Progenitor cell of endocrine pancreas (in vitro differentiated cells): ENCODE results near the gene UST. TPM values are rescaled to one million over a fixed set of nuclear protein-coding genes. Genes with fewer than 3 reads are reported as not detected.

Experiments
- DNase-seq: peaks from one replicate; pipeline ENCODE4 v3.0.0; 2021; ENCODE audit warnings: low spot score; ENCODE audit not compliant: unreplicated experiment
- H3K27ac Mint-ChIP-seq: 2 replicates; pipeline ENCODE4 v1.8.0; 2021; ENCODE audit warnings: mild to moderate bottlenecking, moderate library complexity, mixed read lengths
- H3K27me3 Mint-ChIP-seq: 2 replicates; pipeline ENCODE4 v1.8.0; 2021; ENCODE audit warnings: mixed read lengths
- H3K36me3 Mint-ChIP-seq: 2 replicates; pipeline ENCODE4 v1.8.0; 2022; ENCODE audit warnings: mixed read lengths; ENCODE audit not compliant: insufficient read depth
- H3K4me1 Mint-ChIP-seq: 2 replicates; pipeline ENCODE4 v1.8.0; 2021; ENCODE audit warnings: low read depth, mixed read lengths
- H3K4me3 Mint-ChIP-seq: 2 replicates; pipeline ENCODE4 v1.8.0; 2021; ENCODE audit warnings: low read depth, mild to moderate bottlenecking, moderate library complexity, mixed read lengths
- H3K9me3 Mint-ChIP-seq: 2 replicates; pipeline ENCODE4 v1.8.0; 2021; ENCODE audit warnings: low read depth, mixed read lengths
- total RNA-seq: library from RNA; stranded (reverse); gene quantifications from 2 replicates; pipeline ENCODE4 v1.2.1, GENCODE V29; 2021
- TF ChIP-seq, protein P1 (sequence below): fragments of 200-600 bp; sonication (generic); IDR thresholded peaks from one replicate; pipeline ENCODE4 v1.5.0; 2021; ENCODE audit warnings: antibody characterized with exemption, mild to moderate bottlenecking; ENCODE audit not compliant: unreplicated experiment

UST gene
- total RNA-seq, 1 donor from 2014 or later = 2.9 TPM

DNA sequence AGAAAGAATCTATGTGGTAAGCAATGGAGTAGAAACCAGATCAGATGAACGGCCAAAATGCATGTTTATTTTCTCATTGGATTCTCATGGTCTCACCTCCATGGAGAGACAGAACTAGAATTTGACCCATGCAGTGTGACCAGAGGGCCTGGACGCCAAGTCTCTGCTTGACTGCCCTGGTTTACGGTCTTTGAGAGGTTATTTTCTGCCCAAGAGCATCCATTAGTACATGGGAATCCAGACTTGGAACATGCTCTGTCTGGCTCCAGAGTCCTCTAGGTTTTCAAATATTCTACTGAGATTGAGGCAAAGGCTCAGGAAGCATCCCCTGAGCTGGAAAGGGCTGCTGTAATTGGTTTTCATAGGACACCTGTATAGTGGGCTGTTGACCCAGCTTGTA is 45.5 kb upstream of the UST start:
- no peak for DNase-seq
- H3K9me3 Mint-ChIP-seq = peaks cover 17% of the 10 kb centered on the region
- no peak overlapping the region for H3K27ac Mint-ChIP-seq
- H3K36me3 Mint-ChIP-seq = peaks cover 6% of the 10 kb centered on the region
- no peak overlapping the region for H3K4me3 Mint-ChIP-seq
- peaks cover 2% of the 10 kb centered on the region for H3K4me1 Mint-ChIP-seq
- TF ChIP-seq, protein P1, sequence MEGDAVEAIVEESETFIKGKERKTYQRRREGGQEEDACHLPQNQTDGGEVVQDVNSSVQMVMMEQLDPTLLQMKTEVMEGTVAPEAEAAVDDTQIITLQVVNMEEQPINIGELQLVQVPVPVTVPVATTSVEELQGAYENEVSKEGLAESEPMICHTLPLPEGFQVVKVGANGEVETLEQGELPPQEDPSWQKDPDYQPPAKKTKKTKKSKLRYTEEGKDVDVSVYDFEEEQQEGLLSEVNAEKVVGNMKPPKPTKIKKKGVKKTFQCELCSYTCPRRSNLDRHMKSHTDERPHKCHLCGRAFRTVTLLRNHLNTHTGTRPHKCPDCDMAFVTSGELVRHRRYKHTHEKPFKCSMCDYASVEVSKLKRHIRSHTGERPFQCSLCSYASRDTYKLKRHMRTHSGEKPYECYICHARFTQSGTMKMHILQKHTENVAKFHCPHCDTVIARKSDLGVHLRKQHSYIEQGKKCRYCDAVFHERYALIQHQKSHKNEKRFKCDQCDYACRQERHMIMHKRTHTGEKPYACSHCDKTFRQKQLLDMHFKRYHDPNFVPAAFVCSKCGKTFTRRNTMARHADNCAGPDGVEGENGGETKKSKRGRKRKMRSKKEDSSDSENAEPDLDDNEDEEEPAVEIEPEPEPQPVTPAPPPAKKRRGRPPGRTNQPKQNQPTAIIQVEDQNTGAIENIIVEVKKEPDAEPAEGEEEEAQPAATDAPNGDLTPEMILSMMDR = no peak
- no peaks in the 10 kb centered on the region for H3K27me3 Mint-ChIP-seq

DNA sequence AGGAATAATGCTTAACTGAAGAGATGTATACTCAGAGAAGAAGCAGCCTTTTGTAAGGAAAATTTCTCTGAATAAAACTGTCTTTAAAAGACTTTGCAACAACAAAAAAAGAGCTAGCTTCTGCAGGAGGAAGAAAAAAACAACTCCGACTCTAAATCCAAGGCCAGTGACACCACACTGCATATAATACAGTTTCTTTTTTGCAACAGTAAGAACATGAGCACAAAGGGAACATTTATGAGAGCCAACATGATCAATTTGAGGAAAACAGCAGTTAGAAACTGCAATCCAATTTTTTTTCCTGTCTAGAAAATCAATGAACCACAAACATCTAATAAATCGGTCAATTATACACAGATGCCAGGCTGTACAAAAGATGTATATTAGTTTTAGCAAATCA is 42.9 kb upstream of the UST start:
- Mint-ChIP-seq H3K9me3 (peaks cover 13% of the 10 kb centered on the region), H3K27ac (no peak overlapping the region), H3K27me3 (no peaks in the 10 kb centered on the region), H3K4me1 (peaks cover 2% of the 10 kb centered on the region), H3K36me3 (peaks cover 3% of the 10 kb centered on the region), H3K4me3 (no peak overlapping the region)
- no peak for DNase-seq
- TF ChIP-seq, protein P1 = no peak

DNA sequence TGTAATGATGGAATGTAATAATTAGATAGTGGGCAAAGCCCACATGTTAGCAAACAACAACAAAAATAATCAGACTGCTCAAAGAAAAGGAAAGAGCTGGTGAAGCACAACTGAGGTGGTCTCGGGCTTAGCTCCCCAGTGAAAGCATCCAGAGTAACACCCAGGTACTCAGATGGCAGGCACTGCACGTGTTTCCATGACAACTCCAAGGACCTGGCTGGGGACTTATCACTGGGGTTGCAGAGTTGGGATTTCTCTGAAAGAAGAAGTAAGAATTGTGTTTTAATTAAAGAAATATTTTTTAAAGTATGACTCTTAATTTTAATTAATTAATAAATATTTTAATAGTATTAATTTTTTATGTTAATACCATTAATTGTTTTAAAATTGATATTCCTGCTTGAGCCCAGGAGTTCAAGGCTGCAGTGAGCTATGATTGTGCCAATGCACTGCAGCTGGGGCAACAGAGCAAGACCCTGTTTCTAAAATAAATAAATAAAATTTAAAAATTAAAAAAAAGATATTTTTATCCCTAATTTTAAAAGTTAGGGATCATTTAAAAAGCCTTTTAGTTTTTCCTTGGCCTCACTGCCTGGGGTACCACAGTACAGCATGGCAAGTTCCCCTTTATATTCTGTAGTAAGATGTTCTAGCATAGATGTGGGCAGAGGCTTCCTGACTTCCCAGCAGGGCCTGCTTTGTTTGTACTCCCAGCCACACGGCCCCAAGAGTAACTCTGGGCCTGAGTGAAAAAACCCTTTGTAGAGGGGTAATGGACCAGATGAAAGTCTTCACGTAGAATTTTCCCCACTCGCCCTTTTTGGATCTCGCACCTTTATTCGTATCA is 42.2 kb upstream of the UST start:
- no peak for DNase-seq
- TF ChIP-seq, protein P1 = no peak
- H3K36me3 Mint-ChIP-seq = peaks cover 3% of the 10 kb centered on the region
- peaks cover 2% of the 10 kb centered on the region for H3K27me3 Mint-ChIP-seq
- peaks cover 13% of the 10 kb centered on the region for H3K9me3 Mint-ChIP-seq
- no peak overlapping the region for H3K27ac Mint-ChIP-seq
- peaks cover 2% of the 10 kb centered on the region for H3K4me1 Mint-ChIP-seq
- H3K4me3 Mint-ChIP-seq = no peak overlapping the region

DNA sequence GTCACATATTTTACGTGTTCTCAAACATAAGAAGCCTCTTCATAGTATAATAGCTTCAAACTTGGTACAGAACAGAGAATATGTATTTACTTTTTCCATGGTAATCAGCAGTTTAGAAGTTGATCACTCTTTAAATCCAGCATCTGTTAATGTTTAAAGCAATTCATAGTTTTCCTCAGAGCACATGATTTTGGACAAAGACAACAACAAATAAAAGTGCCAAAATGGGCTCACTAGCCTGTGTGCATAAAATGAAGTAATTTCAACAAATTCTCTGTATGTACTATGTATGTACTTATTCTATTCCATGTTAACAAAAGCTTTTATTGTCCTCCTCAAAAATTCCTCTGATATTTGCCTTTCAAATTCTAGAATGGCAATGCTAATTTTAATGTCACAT is 38.1 kb upstream of the UST start:
- Mint-ChIP-seq H3K27me3 (peaks cover 3% of the 10 kb centered on the region), H3K9me3 (peaks cover 3% of the 10 kb centered on the region), H3K4me1 (peaks cover 2% of the 10 kb centered on the region), H3K4me3 (no peak overlapping the region), H3K27ac (no peak overlapping the region), H3K36me3 (no peaks in the 10 kb centered on the region)
- TF ChIP-seq, protein P1 = no peak
- no peak for DNase-seq

DNA sequence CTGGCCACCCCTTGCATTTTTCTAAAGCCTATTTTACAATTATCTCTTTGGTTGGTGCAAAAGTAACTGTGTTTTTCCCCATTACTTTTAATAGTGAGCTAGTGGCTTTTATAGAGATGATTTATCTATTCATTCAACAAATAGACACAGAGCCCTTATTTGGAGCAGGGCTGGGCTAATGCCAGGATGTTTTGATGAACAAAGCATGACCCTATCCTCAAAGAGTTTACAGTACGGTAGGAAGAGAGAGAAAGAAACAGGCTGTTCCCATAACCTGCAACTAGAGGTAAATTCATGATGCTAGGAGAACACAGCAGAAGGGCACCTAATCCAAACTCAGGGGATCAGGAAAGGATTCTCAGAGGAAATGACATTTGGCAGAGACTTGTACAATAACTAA is 37.3 kb upstream of the UST start:
- peaks cover 7% of the 10 kb centered on the region for H3K9me3 Mint-ChIP-seq
- H3K27ac Mint-ChIP-seq = no peak overlapping the region
- no peak for DNase-seq
- TF ChIP-seq, protein P1 = no peak
- no peaks in the 10 kb centered on the region for H3K4me1 Mint-ChIP-seq
- no peak overlapping the region for H3K4me3 Mint-ChIP-seq
- peaks cover 3% of the 10 kb centered on the region for H3K27me3 Mint-ChIP-seq
- H3K36me3 Mint-ChIP-seq = no peaks in the 10 kb centered on the region
